Esophagus squamous epithelium (tissue), 4 donors: ENCODE data around the gene C9orf153.

Experiments
- POLR2A ChIP-seq, 4 donors: fragments of 450-650 bp; IDR thresholded peaks; one replicate each; pipeline ENCODE4 v1.6.1; 2017; ENCODE audit warnings: antibody characterized with exemption in 4 of 4, mild to moderate bottlenecking in 4 of 4, moderate library complexity in 3 of 4
- TF ChIP-seq, protein P1 (sequence below), 6 experiments: fragments of 450-650 bp in 4 of 6; fragments of 200-600 bp in 2 of 6; sonication (generic) in 2 of 6; IDR thresholded peaks; one replicate each; pipeline ENCODE4 v1.5.1; 2016 to 2019; ENCODE audit warnings: antibody characterized with exemption in 6 of 6, mild to moderate bottlenecking in 4 of 6, moderate library complexity in 4 of 6

- TF ChIP-seq, protein P1, sequence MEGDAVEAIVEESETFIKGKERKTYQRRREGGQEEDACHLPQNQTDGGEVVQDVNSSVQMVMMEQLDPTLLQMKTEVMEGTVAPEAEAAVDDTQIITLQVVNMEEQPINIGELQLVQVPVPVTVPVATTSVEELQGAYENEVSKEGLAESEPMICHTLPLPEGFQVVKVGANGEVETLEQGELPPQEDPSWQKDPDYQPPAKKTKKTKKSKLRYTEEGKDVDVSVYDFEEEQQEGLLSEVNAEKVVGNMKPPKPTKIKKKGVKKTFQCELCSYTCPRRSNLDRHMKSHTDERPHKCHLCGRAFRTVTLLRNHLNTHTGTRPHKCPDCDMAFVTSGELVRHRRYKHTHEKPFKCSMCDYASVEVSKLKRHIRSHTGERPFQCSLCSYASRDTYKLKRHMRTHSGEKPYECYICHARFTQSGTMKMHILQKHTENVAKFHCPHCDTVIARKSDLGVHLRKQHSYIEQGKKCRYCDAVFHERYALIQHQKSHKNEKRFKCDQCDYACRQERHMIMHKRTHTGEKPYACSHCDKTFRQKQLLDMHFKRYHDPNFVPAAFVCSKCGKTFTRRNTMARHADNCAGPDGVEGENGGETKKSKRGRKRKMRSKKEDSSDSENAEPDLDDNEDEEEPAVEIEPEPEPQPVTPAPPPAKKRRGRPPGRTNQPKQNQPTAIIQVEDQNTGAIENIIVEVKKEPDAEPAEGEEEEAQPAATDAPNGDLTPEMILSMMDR (IDR thresholded peaks at IDR 0.05): no peak
- TF ChIP-seq POLR2A (IDR thresholded peaks at IDR 0.05): no peak
These were observed at the start of gene C9orf153 for GRCh38 chr9:86259557-86259956.
